ENCODE results near the gene KCNH3.
"Not testable (repeated sequence)": the region's sequence is repeated elsewhere in the genome, so short reads cannot be mapped to it uniquely, and the experiment has no call there.

Gene KCNH3

DNA sequence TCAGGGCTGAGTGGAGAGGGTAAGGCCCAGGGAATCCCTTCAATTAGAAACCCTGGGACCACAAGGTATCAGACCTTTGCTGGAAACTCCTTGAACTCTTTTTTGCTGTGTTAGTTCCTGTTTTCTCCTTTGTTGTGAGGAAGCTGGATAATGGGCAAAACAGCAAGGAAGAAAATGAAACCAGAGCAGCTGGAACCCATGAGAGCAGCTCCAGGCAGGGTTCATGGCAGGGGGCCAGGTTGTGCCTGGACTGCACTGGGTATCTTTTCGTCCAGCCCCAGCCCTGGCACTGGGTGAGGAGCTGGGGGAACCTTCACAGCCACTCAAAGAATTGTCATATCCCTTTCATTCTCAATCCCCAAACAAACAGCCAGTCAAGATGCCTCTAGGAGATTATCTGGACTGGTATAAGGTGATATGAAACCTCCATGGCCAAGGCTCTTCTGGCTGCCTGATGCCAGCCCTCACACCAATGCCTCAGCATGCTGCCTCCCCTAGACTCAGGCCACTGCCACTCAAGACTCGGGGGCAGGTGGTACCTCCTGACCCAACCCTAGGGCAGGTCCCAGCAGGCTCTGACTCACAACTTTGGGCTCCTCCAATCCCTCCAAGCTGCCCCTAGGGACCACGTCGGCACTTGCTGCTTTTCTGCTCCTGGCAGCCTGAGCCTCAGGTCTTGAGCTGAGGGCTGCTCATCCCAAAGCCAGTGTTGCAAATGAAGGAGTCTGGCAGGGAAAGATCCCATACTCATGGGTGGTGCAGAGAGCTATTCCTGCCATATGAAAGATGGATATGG is 50.1 kb downstream of the KCNH3 start:
- no peak for DNase-seq

DNA sequence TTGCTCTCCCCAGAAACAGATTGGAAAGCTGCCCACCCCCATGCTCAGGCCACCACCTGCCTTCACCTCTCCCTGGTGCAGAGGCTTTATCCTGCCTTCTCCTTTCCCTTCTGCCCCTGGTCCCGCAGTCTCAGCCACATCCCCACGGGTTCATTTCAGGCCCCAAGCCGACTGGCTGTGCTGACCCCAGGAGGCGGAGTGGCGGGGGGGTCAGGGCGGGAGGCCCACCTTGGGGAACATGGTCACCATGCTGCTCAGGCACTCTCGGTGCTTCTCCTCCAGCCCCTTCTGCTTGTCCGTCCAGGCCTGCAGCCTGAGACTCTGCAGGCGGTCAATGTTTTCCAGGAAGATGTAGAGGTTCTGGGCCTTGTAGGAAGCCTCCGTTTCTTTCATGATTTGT is 59.7 kb downstream of the KCNH3 start:
- no peak for DNase-seq

DNA sequence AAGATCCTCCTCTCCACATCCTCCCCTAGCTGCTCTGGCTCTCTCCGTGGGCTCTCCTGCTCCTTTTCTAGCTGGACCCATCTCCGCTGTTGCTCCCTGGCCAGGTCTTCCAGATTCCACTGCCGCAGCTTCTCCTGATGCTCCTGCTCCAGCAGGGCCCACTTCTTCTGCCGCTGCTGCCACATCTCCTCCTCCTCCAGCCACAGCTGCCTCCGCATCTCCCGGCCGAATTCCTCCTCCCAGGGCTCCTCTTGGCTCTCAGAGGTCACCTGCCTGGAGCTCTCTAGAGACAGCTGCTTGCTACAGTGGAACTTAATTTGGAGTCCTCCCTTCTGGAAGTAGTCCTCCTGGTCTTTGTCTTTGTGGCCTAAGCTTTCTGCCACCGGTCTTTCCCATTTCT is 61.1 kb downstream of the KCNH3 start:
- DNase-seq: no peak

DNA sequence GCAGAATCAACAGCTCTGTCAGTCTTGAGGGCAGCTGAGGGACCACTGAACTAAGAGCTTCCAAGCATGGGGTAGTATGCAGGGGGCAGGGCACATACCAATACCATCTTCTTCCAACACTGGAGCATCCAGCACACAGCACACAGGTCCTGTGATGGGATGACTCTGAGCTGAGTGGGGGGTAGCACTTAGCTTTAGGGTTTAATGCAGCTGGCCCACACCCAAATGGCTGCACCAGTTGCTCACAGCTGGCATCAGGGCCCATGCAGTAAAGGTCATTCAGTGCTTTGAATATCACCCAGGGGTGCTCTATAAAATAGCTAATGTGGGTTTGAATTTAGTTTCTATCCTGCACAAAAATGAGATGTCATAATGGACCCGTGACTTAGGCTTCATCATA is 64.9 kb downstream of the KCNH3 start:
- DNase-seq: no peak

DNA sequence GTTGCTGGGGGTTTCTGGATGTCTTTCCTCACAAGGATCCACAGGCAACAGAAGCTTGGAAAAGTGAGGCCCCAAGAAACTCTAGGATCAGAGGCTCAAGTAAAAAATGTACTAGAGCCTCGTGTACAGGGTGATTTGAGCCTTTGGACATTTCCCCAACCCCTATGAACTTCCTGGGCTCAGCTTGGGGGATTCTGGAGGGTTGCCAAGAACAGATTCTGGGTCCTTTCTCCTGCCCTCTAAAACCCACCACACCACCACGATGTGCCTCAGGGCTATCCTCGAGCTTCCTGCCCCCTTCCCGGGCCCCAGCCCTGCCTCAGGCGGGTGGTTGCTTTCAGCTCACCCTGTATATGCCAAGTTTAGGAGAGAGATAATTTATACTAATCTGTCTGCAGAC is 66.0 kb downstream of the KCNH3 start:
- no peak for DNase-seq

DNA sequence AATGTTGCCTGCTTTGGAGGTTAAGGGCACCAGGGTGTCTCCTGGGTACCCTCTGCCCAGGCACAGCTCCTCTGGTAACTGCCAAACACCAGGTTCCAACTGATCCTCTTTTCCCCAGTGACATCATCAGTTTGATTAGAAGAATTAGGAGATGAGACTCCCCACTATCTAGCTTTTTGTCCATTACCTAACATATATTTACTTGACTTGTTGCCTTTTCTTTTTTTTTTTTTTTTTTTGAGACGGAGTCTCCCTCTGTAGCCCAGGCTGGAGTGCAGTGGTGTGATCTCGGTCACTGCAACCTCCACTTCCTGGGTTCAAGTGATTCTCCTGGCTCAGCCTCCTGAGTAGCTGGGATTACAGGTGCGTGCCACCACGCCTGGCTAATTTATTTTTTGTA is 66.7 kb downstream of the KCNH3 start, which contains the start of gene FAM186B:
Gene FAM186B (minus strand): TSS at position 101 of the 400 bp plus-strand sequence. CDS start 162 bp downstream, outside the sequence.
- not testable (repeated sequence) for DNase-seq
